Ecto neural progenitor cell (in vitro differentiated cells): Measurements from ENCODE around the gene USH2A.

Experiments used
- DNase-seq: peaks from one replicate; pipeline ENCODE4 v3.0.0-alpha.2; 2018; ENCODE audit warnings: low spot score

USH2A gene

GRCh38 chr1:216422821-216423520, at the start of gene USH2A:
Gene USH2A (minus strand): TSS chr1:216423448. CDS start chr1:216422336, 1,112 bp downstream.
- DNase-seq: peak; percentile 71

- no peak for DNase-seq
These were observed 43.0 kb upstream of the USH2A start for GRCh38 chr1:216466162-216466801.

- DNase-seq: no peak
These were observed 41.2 kb upstream of the USH2A start for GRCh38 chr1:216464489-216464888.

GRCh38 chr1:216462066-216462775, 39.0 kb upstream of the USH2A start:
- no peak for DNase-seq

- DNase-seq: no peak
These were observed 38.2 kb upstream of the USH2A start for GRCh38 chr1:216461466-216461865.

- DNase-seq: no peak
These were observed 36.5 kb upstream of the USH2A start for GRCh38 chr1:216459651-216460207.

- no peak for DNase-seq
These were observed 35.6 kb upstream of the USH2A start for GRCh38 chr1:216458812-216459211.

- DNase-seq: no peak
These were observed 34.1 kb upstream of the USH2A start for GRCh38 chr1:216457356-216457755.

GRCh38 chr1:216456682-216457081, 33.4 kb upstream of the USH2A start:
- no peak for DNase-seq

GRCh38 chr1:216453777-216454176, 30.5 kb upstream of the USH2A start:
- no peak for DNase-seq

- no peak for DNase-seq
These were observed 27.0 kb upstream of the USH2A start for GRCh38 chr1:216450227-216450626.

- no peak for DNase-seq
These were observed 24.8 kb upstream of the USH2A start for GRCh38 chr1:216448011-216448510.

GRCh38 chr1:216437603-216438002, 14.4 kb upstream of the USH2A start:
- no peak for DNase-seq

- DNase-seq: no peak
These were observed 11.0 kb upstream of the USH2A start for GRCh38 chr1:216434232-216434631.

- no peak for DNase-seq
These were observed 9.9 kb upstream of the USH2A start for GRCh38 chr1:216433175-216433574.

- no peak for DNase-seq
These were observed 7.5 kb upstream of the USH2A start for GRCh38 chr1:216430744-216431143.

GRCh38 chr1:216425577-216425976, 2.3 kb upstream of the USH2A start:
- no peak for DNase-seq

- DNase-seq: no peak
These were observed 2.5 kb downstream of the USH2A start for GRCh38 chr1:216420746-216421145.

- no peak for DNase-seq
These were observed 3.0 kb downstream of the USH2A start for GRCh38 chr1:216420263-216420662.

GRCh38 chr1:216416488-216416887, 6.8 kb downstream of the USH2A start:
- DNase-seq: no peak

GRCh38 chr1:216410026-216410425, 13.2 kb downstream of the USH2A start:
- no peak for DNase-seq

- no peak for DNase-seq
These were observed 32.3 kb downstream of the USH2A start for GRCh38 chr1:216390956-216391355.

- DNase-seq: no peak
These were observed 33.5 kb downstream of the USH2A start for GRCh38 chr1:216389774-216390173.
